ENCODE results near the gene BORCS6.

Gene BORCS6

GRCh38 chr17:8153525-8153956, 36.4 kb downstream of the BORCS6 start:
- peak; percentile 84 for FAIRE-seq

DNA sequence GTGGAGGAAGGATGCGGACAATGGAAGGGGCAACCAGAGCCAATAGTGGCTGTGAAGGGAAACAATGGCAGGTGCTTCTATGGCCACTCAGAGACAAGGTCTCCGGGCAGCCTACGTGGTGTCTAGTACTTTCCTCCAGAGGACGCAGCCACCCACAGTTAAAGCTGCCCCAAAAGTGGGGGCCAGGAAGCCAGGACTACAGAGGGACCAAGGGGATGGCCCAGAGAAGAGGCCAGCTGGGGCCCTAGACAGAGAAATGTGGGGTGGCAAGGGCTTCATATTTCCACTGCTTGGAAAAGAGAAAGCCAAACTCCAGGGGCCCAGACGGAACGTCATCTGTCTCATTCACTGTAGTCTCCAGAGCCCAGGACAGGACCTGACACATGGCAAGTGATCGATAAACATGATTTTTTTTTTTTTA, 36.9 kb downstream of the BORCS6 start:
- FAIRE-seq: no peak

- peak; percentile 97 for FAIRE-seq
These were observed 37.7 kb downstream of the BORCS6 start, which contains the start of gene PER1 for GRCh38 chr17:8152112-8152775. Gene PER1, minus strand, starts transcription at chr17:8152404. Its CDS starts 1,698 bp downstream, at chr17:8150706.

GRCh38 chr17:8151641-8152111, 38.3 kb downstream of the BORCS6 start:
- FAIRE-seq: no peak

DNA sequence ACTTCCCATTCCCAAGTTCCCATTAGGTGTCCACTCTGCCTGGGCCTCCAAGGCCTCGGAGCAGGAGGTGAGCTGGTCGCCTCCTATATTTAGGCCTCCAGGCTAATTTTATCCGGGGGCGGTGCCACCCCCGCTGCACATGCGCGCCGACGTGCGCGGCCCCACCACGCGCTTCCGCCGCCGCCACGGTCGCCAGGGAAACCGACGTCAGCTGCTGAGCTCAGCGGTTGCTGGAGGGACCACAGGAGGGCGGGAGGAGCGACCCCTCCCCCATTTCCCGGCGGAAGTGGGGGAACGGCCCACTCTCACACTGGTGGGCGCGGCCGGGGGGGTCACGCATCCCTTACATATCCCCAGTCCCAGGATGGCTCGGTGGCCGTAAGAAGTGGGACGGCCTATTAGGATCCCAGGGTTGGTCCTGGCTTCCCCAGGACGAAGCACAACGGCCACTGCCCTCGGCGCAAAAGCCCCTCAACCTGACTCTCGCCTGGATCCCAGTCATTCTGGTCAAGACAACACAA, 38.8 kb downstream of the BORCS6 start:
- no peak for FAIRE-seq

- no peak for FAIRE-seq
These were observed 39.5 kb downstream of the BORCS6 start for GRCh38 chr17:8150194-8151119.

DNA sequence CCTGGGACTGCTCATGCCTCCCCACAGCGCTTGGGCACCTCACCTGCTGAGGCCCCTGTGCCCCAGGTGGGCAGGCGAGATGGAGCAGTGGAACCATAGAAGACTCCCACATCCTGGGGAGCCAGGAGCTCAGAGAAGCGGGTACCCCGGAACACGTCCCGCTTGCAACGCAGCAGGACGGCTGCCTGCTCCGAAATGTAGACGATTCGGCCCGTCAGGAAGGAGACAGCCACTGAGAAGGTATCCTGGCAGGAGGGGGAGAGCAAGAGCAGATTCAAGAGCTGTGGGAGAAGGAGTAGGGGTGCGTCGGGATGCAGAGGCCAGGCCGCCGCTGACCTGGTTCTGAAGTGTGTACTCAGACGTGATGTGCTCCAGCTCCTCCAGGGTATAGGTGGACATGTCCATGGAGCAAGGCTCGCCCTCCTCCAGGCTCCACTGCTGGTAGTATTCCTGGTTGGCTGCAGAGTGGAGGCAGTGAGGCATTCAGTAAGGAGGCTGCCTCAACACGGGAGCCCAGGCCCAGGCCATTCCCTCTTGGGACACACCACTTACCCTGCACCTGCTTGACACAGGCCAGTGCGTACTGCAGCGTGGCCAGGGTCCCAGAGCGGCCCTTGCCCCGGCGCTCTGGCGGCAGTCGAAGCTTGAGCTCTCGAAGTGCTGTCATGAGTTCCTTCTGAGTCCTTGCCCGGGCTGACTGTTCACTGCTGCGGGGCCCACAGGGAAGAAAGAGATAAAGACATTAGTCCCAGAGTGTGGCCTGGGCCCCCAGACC, 40.4 kb downstream of the BORCS6 start:
- no peak for FAIRE-seq

- no peak for FAIRE-seq
These were observed 41.4 kb downstream of the BORCS6 start for GRCh38 chr17:8148560-8148959.

GRCh38 chr17:8147805-8148404, 42.1 kb downstream of the BORCS6 start:
- no peak for FAIRE-seq

- no peak for FAIRE-seq
These were observed 42.7 kb downstream of the BORCS6 start for GRCh38 chr17:8147141-8147804.

DNA sequence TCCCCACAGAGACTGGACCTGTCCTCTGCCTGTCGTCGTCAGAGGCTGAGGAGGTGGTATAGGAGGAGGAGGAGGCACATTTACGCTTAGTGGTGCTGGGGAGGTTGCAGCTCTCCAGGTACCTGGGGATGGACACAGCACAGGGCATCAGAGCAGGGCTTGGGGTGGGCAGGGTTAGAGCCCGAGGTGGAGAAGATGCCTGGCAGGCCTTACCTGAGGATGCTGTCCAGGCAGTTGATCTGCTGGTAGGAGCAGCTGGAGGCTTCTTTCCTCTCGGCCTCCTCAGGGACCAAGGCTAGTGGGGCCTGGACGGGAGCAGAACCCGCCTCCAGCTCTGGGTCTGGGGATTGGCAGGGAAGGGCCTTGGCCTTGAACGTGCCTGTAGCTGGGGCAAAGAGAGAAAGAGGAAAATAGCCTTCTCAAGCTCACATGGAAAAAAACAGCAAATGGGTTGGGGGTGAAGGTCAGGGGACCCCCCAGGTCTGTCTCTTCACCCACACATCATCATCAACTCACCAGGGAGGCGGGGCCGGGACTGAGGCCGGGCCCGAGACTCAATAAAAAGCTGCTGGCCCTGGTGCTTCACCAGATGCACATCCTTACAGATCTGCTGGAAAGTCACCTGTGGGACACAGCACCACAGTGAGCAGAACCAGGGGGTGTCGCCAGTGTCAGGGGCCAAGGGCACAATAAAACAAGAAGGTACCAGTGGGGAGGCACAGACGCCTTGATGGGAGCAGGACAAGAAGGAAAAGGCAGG, 43.4 kb downstream of the BORCS6 start:
- FAIRE-seq: no peak

- no peak for FAIRE-seq
These were observed 44.2 kb downstream of the BORCS6 start for GRCh38 chr17:8145811-8146210.

DNA sequence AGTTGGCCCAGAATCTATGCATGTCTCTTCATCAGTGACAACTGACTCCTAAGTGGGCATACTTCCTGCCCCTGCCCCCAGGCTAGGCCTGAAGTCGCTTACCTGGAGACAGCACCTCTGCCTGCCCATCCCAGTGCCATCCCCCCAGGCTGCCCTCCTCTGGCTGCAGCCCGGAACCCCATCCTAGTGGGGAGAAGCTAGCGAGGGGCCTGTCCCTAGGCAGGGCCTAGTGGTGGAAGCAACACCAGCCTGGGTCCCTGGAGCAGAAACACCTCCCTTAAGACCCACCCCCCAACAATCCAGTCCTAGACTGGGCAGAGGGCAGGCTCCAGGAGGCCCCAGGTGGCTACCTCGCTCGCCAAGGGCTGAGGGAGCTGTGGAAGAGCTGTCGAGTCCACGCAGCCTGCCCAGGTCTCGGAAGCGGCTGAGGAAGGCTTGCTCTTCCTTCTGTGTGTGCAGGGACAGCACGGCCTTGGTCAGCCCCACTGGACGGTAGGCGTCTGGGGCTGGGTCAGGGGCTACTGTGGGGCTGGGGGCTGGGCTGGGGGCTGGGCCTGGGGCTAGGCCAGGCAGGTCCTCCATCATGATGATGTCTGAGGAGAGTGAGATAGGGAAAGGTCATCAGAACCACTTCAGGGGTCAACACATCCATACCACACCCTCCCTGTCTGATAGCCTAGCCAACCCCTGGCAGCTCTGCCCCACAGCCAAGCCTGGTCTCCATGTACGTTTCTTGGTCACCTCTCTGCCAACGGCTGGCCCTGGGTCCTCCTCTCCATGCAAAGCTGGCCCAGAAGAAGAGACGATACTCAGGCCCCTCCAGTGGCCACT, 45.4 kb downstream of the BORCS6 start:
- no peak for FAIRE-seq

DNA sequence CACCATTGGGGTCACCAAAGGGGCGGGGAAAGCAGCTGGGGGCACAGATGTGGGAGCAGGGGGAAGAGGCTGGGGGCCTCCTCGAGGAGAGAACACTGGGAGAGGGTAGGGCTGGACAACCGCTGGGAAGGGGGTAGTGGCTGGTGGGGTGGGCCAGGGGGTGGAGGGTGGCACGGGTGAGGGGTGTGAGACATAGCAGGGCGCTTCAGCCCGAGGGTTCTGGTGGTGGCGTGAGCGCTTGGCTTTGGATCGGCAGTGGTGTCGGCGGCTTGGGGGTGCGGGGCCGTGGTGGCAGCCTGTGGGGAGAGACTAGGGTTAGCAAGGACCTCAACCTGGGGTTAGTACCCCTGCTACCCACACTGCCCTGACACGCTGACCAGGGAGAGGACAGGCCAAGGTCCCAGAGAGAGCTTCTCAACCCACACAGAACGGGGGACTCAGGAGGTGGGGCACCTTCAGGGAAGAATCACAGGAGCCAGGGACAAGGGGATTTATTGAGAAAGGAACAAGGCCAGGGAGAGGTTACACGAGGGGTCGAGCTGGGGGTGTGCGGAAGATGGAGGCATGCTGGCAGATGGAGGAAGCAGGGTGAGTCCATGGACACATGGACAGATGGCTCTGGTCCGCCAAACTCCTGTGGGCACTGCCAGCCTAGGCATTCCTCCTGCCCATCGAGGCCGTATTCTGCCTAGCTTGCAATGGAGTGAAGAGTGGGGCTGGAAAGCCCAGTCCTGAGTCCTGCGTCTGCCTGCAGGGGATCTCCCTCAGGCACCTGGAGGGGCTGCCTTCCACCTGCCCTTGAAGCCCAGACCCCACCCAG, 46.2 kb downstream of the BORCS6 start:
- no peak for FAIRE-seq

DNA sequence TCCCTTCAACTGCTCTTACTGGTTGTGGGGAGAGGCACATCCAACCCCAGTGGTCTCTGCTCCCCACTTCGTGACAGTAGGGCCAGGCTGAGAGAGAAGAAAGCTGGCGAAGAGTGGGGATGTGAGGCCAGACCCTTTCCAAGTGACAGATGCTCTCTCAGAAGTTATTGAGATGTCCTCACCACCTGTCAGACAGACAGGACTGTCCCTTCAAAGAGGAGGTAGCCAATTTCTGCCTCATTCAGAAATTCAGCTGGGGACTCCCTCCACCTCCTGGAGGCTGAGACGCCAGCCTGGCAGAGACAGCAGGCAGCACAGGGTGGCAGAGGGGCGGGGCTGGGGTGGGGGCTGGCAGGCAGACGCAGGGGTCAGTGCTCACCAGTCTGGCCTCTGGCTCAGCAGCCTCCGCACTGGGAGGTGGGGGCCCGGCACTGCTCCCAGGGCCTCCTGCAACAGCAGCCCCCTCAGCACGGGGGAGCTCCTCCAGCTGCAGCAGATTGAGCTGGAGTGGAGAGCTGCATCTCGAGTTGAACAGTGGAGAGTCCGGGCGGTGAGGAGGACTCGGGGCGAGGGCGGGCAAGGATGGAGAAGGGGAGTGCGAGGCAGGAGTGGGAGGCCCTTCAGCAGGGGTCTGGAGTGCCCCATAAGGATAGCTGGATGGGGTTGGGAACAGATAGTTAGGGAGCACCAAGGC, 46.9 kb downstream of the BORCS6 start:
- FAIRE-seq: no peak

DNA sequence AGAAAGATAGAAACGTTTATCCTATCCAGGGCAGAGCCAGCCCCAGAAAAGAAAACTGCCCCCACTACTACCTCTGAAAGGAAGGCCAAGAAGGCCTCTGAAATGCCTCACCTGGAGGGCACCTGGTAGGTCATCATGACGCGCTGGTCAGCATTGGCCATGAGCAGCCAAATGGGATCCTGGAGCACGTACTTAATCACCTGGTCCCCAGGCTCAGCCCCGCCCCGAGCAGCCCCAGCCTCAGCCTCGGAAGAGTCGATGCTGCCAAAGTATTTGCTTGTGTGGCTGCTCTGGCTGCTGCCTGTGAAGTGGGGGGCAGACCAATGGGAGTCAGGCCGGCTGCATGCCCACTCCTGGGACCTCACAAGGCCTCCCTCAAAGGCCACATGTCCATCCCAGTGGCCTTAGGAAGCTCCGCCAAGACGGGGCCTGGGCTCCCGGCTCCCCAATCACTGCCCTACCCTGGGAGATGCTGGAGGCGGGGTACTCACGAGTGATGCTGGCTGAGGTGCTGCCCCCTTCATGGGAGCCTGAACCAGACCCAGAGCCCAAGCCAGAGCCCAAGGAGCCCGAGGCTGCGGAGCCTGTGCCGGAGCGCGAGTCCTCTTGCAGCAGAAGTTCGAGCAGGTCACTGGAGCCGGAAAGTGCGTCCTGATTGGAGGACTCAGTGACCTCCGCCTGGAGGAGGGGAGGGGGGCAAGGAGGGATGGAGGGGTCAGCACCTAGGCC, 47.7 kb downstream of the BORCS6 start:
- no peak for FAIRE-seq

DNA sequence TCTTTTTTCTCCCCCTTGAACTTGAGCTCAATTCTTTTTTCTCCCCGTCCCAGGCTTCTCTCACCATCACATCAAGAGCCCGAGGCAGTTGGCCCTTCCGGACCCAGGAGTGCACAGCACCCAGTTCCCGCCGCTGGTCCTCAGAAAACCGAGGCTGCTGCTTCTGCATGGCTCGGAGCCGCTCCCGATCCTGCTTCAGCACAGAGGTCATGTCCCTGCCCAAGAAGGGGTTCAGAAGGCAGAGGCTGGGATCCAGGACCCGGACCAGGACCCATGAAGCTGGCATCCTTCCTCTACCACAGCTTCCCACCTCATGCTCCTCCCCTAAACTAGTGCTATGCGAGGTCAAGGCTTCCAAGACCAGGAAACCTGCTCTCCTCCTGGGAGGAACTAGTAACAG, 48.2 kb downstream of the BORCS6 start:
- FAIRE-seq: no peak

DNA sequence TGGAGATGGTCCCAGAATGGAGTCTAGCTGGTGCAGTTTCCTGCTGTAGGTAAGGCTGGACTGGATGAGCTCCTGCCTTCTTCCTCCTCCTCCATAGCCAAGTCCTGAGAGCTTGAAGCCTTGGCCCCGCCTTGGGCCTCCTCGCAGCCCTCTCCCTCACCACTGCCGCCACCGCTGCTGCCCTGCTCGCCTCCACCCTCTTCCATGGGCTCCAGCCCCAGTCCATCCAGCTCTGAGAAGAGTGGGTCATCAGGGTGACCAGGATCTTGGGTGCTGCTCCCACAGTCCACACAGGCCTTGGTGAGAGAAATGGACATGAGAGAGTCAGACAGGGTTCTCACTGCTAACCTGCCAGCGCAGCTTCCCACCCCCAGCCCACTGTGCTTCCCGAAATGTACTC, 48.9 kb downstream of the BORCS6 start:
- no peak for FAIRE-seq

Data from G401.6 (cell line).